Lower lobe of right lung (tissue), 2 donors: ENCODE measurements around the gene RAB11A. TPM values are rescaled to one million over a fixed set of nuclear protein-coding genes. Genes with fewer than 3 reads are reported as not detected.

Experiments used
- ATAC-seq, 2 donors: fragments of 200-7000 bp; cut with Tn5 transposase; one replicate each; pipeline ENCODE4 v1.9.1; 2020 to 2022; ENCODE audit warnings: mild to moderate bottlenecking in 2 of 2, moderate library complexity in 2 of 2
- DNase-seq: peaks from one replicate; pipeline ENCODE4 v3.0.0-alpha.2; 2020
- H3K27ac ChIP-seq: fragments of 200-600 bp; one replicate; pipeline ENCODE4 v1.8.0; 2022
- H3K27me3 ChIP-seq: fragments of 200-600 bp; one replicate; pipeline ENCODE4 v1.8.0; 2022; ENCODE audit warnings: low read depth
- H3K36me3 ChIP-seq: fragments of 200-600 bp; one replicate; pipeline ENCODE4 v1.8.0; 2022; ENCODE audit warnings: mild to moderate bottlenecking
- H3K4me1 ChIP-seq: fragments of 200-600 bp; one replicate; pipeline ENCODE4 v1.8.0; 2022
- H3K4me3 ChIP-seq: fragments of 200-600 bp; one replicate; pipeline ENCODE4 v1.8.0; 2022; ENCODE audit warnings: mild to moderate bottlenecking
- H3K9me3 ChIP-seq: fragments of 200-600 bp; one replicate; pipeline ENCODE4 v1.8.0; 2022
- CTCF ChIP-seq: fragments of 200-600 bp; IDR thresholded peaks from one replicate; pipeline ENCODE4 v1.8.0; 2022; ENCODE audit warnings: antibody characterized with exemption, mild to moderate bottlenecking
- intact Hi-C: fragments of 100-400 bp; cut with DNase I; formaldehyde crosslinking; loops from one replicate; pipeline ENCODE4 v1.11.0; 2022
- total RNA-seq: library from RNA; stranded (reverse); fragmentation: NEBNext Ultra II Directional; extraction: Animal tissue kit (Norgen Biotek cat#: 25700); gene quantifications from one replicate; pipeline ENCODE4 v1.2.1, GENCODE V29; 2021
- donor health status: DM: no; HTN: yes; CAD: no; lungs with severe emphysema.

The RAB11A gene
- total RNA-seq, 1 donor from 2014 or later = 218 TPM

DNA sequence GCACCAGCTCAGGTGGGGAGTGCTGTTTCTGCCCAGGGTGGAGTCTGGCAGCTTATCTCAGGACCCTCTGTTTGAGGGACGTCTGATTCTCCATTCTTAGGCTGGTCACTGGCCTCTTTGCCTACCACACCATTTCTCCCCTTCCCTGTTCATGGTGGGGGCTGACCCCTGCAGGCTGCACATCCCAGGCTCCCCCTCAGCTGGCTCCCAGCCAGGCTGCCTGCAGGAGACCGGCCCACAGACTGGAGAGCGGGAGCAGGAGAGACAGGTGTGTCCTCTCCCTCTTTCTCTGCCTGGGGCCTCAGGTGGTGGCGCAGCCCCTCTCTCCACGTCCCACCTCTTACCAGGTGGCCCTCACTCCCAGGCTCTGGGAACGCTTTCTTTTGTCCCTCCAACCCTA lies 60.8 kb downstream of the RAB11A start:
- no peak overlapping the region for H3K27ac ChIP-seq
- no peak for ATAC-seq
- H3K27me3 ChIP-seq = no peaks in the 10 kb centered on the region
- no peak for TF ChIP-seq CTCF
- no peaks in the 10 kb centered on the region for H3K36me3 ChIP-seq
- H3K9me3 ChIP-seq = no peaks in the 10 kb centered on the region
- H3K4me3 ChIP-seq = no peak overlapping the region
- intact Hi-C loops = no loop called here
- DNase-seq = no peak
- no peaks in the 10 kb centered on the region for H3K4me1 ChIP-seq

- TF ChIP-seq CTCF = no peak
- Histone ChIP-seq H3K27me3 (no peaks in the 10 kb centered on the region), H3K9me3 (no peaks in the 10 kb centered on the region), H3K4me3 (no peak overlapping the region), H3K36me3 (no peaks in the 10 kb centered on the region), H3K27ac (no peak overlapping the region), H3K4me1 (no peaks in the 10 kb centered on the region)
- no peak for DNase-seq
- ATAC-seq = no peak
- intact Hi-C loops = no loop called here
Measured at GRCh38 chr15:65931221-65931620, 61.9 kb downstream of the RAB11A start.

- intact Hi-C loops = no loop called here
- Histone ChIP-seq H3K27me3 (no peaks in the 10 kb centered on the region), H3K36me3 (no peaks in the 10 kb centered on the region), H3K27ac (no peak overlapping the region), H3K9me3 (no peaks in the 10 kb centered on the region), H3K4me1 (peaks cover 5% of the 10 kb centered on the region), H3K4me3 (no peak overlapping the region)
- no peak for TF ChIP-seq CTCF
- DNase-seq (no peak), ATAC-seq (no peak)
Measured at GRCh38 chr15:65935391-65935790, 66.1 kb downstream of the RAB11A start.

DNA sequence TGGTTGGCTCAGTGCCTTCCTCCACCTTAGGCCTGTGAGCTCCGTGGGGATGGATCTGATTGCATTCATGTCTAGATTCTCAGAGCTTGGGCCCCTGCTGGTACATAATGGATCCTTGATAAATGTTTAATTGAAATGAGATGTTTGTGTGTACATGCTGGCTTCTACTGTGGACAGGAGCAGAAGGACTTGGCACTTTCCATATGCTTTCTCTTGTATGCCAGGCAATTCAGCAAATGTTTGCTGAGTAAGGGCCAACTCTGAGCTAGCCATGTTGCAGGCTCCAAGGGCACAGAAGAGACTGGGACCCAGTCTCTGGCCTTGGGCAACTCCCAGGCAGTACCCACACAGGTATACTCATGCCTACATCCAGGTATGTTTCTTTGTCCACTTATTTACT lies 67.0 kb downstream of the RAB11A start:
- intact Hi-C loops = no loop called here

GRCh38 chr15:65937054-65937453 lies 67.8 kb downstream of the RAB11A start:
- H3K27ac ChIP-seq = no peak overlapping the region
- no peak overlapping the region for H3K4me3 ChIP-seq
- DNase-seq (no peak), ATAC-seq (no peak)
- no peak for TF ChIP-seq CTCF
- H3K4me1 ChIP-seq = peaks cover 6% of the 10 kb centered on the region
- H3K9me3 ChIP-seq = no peaks in the 10 kb centered on the region
- intact Hi-C loops = no loop called here
- no peaks in the 10 kb centered on the region for H3K27me3 ChIP-seq
- H3K36me3 ChIP-seq = no peaks in the 10 kb centered on the region

More for the DNA sequence above, 67.0 kb downstream of the RAB11A start:
- ATAC-seq (no peak), DNase-seq (no peak)
- no peaks in the 10 kb centered on the region for H3K27me3 ChIP-seq
- TF ChIP-seq CTCF = no peak
- H3K4me1 ChIP-seq = peaks cover 6% of the 10 kb centered on the region
- no peak overlapping the region for H3K4me3 ChIP-seq
- H3K36me3 ChIP-seq = no peaks in the 10 kb centered on the region
- no peaks in the 10 kb centered on the region for H3K9me3 ChIP-seq
- H3K27ac ChIP-seq = no peak overlapping the region

GRCh38 chr15:65937476-65937875 lies 68.2 kb downstream of the RAB11A start:
- Histone ChIP-seq H3K36me3 (no peaks in the 10 kb centered on the region), H3K27ac (no peak overlapping the region), H3K4me3 (no peak overlapping the region), H3K27me3 (no peaks in the 10 kb centered on the region), H3K4me1 (peaks cover 6% of the 10 kb centered on the region), H3K9me3 (no peaks in the 10 kb centered on the region)
- DNase-seq = no peak
- ATAC-seq = no peak
- intact Hi-C loops = no loop called here
- no peak for TF ChIP-seq CTCF
